ENCODE results near the gene XRCC1. TPM values are rescaled to one million over a fixed set of nuclear protein-coding genes. Genes with fewer than 3 reads are reported as not detected.

The XRCC1 gene
- total and polyA plus RNA-seq, 2 of the 4 experiments (the other 2 are of a cell fraction), result 12.5 to 21.3 TPM

DNA sequence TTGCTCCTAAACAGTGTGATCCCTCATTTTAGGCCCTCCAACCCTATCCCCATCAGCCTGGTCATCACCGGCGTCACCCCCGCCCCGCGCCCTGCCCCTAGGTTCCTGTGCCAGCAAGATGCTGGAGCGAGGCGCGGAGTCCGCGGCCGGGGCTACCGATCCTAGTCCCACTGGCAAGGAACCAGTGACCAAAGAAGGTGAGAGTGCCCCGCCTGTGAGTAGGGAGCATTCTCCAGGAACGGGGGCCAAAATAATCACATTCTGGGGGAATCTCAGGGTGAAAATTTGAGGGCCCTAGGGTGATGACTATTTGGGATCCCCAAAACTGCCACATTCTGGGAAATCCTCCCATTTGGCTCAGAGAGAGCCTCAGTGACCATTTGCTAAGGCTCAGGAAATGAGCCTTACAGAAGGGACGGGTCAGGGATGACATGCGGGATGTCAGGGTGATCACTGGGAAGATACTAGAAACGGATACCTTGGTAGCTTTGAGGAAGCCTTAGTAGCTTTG, 41.0 kb downstream of the XRCC1 start:
- ChIA-PET CTCF (interaction anchor here (1.0 to 1.2 kb wide), 2 partner anchors 21 to 240 kb away, joined by 3 to 4 read pairs; no protein-coding TSS in a partner anchor), POLR2A (ENCODE audit: unreplicated experiment) (interaction anchor here (1.1 kb wide), 1 partner anchor 9 kb away, joined by 5 read pairs; no protein-coding TSS in a partner anchor)
- Histone ChIP-seq H2BK20ac (ENCODE audit: low read depth, low read length) (no peak overlapping the region), H3K4ac (ENCODE audit: low read depth, low read length) (peak overlapping the region; percentile 43; the same call in 1 of the 2 replicates), H3K23ac (ENCODE audit: low read depth, low read length) (no peak overlapping the region), H2AFZ (replicated peaks; ENCODE audit: low read length, poor library complexity) (peak overlapping the region; percentile 87), H4K8ac (ENCODE audit: low read depth in 2 of 2, low read length in 2 of 2) (peak overlapping the region in 1 of 2 experiments; percentile 44; a peak in 1 of 4 replicates), H3K4me3 (ENCODE audit: insufficient read depth, low read depth, low read length) (peak overlapping the region; percentile 17), H3K56ac (ENCODE audit: extremely low read depth, insufficient read depth, low read length) (no peak overlapping the region), H4K20me1 (ENCODE audit: insufficient read depth, low read length) (peaks cover 5% of the 10 kb centered on the region), H3K18ac (ENCODE audit: low read depth, low read length) (no peak overlapping the region), H2BK15ac (ENCODE audit: low read depth, low read length) (no peak overlapping the region), H2BK5ac (ENCODE audit: low read depth, low read length, poor library complexity, severe bottlenecking) (no peak overlapping the region), H4K91ac (ENCODE audit: insufficient read depth, low read depth, low read length) (no peak overlapping the region; the same call in 1 of the 2 replicates), H4K5ac (ENCODE audit: low read depth, low read length) (no peak overlapping the region), H2AK9ac (replicated peaks; ENCODE audit: low read depth, low read length, poor library complexity) (peak overlapping the region; percentile 60), H3K79me1 (ENCODE audit: low read depth in 1 of 2, low read length in 2 of 2) (peaks cover 0 to 6% of the 10 kb centered on the region in 2 experiments; a peak in 1 of 4 replicates), H3K14ac (replicated peaks; ENCODE audit: low read depth, low read length) (no peak overlapping the region), H3K9me3 (ENCODE audit: control insufficient read depth, insufficient read depth, low read length) (no peaks in the 10 kb centered on the region), H3K4me2 (ENCODE audit: low read depth, low read length) (peak overlapping the region; percentile 44), H3K27ac (ENCODE audit: insufficient read depth, low read length) (no peak overlapping the region), H2BK120ac (ENCODE audit: low read depth, low read length) (no peak overlapping the region), H3K9me1 (ENCODE audit: insufficient read depth, low read length) (peaks cover 12% of the 10 kb centered on the region; the same call in 1 of the 2 replicates), H2AK5ac (ENCODE audit: low read depth, low read length) (peak overlapping the region; percentile 58; the same call in 1 of the 2 replicates), H3K27me3 (ENCODE audit: control insufficient read depth, insufficient read depth, low read length) (no peaks in the 10 kb centered on the region), H3K9ac (ENCODE audit: low read depth, low read length) (no peak overlapping the region), H3K4me1 (ENCODE audit: control insufficient read depth, insufficient read depth, low read length) (peaks cover 3% of the 10 kb centered on the region; the same call in 1 of the 2 replicates), H3K36me3 (ENCODE audit: control insufficient read depth, insufficient read depth, low read length) (0 out of 2 replicates have a peak, but pooled peaks cover 1% of the 10 kb centered on the region)
- 18% methylated on average over 13 of the region's 17 CpGs; no CpG with 5 or more reads in 1 of the 2 experiments for WGBS, 2 experiments (ENCODE audit: extremely low coverage in 2 of 2, insufficient read length in 1 of 2)
- BruUV-seq (replicated peaks), result no TSS peak
- intact Hi-C loops (cut with micrococcal nuclease), result loop anchor here (2.0 kb wide), 1 partner anchor 60 kb away; no protein-coding TSS in a partner anchor
- in situ Hi-C loops (cut with MboI; ENCODE audit: low sequenced_read_pairs), result no loop called here
- DNase-seq (no peak), ATAC-seq (ENCODE audit: low read depth) (no peak)
- dilution Hi-C loops (cut with HindIII; ENCODE audit: low sequenced_read_pairs, unreplicated experiment), result no loop called here
- TF ChIP-seq RAD21 (IDR thresholded peaks at IDR 0.05; ENCODE audit: low read length) (no peak), RFX5 (IDR thresholded peaks at IDR 0.05; ENCODE audit: low read depth, low read length) (no peak), MXI1 (IDR thresholded peaks at IDR 0.05; ENCODE audit: borderline replicate concordance, low read depth, low read length) (no peak), MAZ (IDR thresholded peaks at IDR 0.05; ENCODE audit: borderline replicate concordance, low read depth, low read length) (no peak), FOS (IDR thresholded peaks at IDR 0.05; ENCODE audit: low read depth, low read length) (no peak), SMC3 (IDR thresholded peaks at IDR 0.05; ENCODE audit: low read depth, low read length) (no peak), MAFK (IDR thresholded peaks at IDR 0.05; ENCODE audit: low read depth, low read length) (no peak), POLR2A (IDR thresholded peaks at IDR 0.05; ENCODE audit: low read depth, low read length) (no peak), CEBPB (IDR thresholded peaks at IDR 0.05; ENCODE audit: low read depth, low read length) (no peak), RCOR1 (IDR thresholded peaks at IDR 0.05; ENCODE audit: insufficient replicate concordance, low read length) (no peak), CHD1 (IDR thresholded peaks at IDR 0.05; ENCODE audit: low read depth, low read length) (no peak), BHLHE40 (IDR thresholded peaks at IDR 0.05; ENCODE audit: low read depth, low read length) (no peak), NFE2L2 (IDR thresholded peaks at IDR 0.05; ENCODE audit: low read depth, low read length) (no peak)
- TF ChIP-seq, protein P1, sequence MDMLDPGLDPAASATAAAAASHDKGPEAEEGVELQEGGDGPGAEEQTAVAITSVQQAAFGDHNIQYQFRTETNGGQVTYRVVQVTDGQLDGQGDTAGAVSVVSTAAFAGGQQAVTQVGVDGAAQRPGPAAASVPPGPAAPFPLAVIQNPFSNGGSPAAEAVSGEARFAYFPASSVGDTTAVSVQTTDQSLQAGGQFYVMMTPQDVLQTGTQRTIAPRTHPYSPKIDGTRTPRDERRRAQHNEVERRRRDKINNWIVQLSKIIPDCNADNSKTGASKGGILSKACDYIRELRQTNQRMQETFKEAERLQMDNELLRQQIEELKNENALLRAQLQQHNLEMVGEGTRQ (IDR thresholded peaks at IDR 0.05; ENCODE audit: low read depth, low read length), result no peak
- TF ChIP-seq, protein P2, sequence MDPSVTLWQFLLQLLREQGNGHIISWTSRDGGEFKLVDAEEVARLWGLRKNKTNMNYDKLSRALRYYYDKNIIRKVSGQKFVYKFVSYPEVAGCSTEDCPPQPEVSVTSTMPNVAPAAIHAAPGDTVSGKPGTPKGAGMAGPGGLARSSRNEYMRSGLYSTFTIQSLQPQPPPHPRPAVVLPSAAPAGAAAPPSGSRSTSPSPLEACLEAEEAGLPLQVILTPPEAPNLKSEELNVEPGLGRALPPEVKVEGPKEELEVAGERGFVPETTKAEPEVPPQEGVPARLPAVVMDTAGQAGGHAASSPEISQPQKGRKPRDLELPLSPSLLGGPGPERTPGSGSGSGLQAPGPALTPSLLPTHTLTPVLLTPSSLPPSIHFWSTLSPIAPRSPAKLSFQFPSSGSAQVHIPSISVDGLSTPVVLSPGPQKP (IDR thresholded peaks at IDR 0.05; ENCODE audit: borderline replicate concordance, low read depth, low read length), result no peak
